ENCODE data around the gene DCAF17.

GRCh38 chr2:171393487-171393886 lies 40.5 kb upstream of the DCAF17 start:
- TF ChIP-seq ZNF274 (IDR thresholded peaks at IDR 0.05; ENCODE audit: low read depth, low read length) (no peak), YY1 (IDR thresholded peaks at IDR 0.05; ENCODE audit: insufficient read depth, insufficient read length) (no peak), SUZ12 (IDR thresholded peaks at IDR 0.05; ENCODE audit: extremely low read depth, insufficient read depth, insufficient read length) (no peak)

All from NT2/D1 (cell line).